ENCODE data around the gene ERBB3. TPM values are rescaled to one million over a fixed set of nuclear protein-coding genes. Genes with fewer than 3 reads are reported as not detected.
"Not testable (repeated sequence)": the region's sequence is repeated elsewhere in the genome, so short reads cannot be mapped to it uniquely, and the experiment has no call there.

Gene ERBB3
- total RNA-seq, 2 experiments from 2014 or later = 0.94 to 1.8 TPM

DNA sequence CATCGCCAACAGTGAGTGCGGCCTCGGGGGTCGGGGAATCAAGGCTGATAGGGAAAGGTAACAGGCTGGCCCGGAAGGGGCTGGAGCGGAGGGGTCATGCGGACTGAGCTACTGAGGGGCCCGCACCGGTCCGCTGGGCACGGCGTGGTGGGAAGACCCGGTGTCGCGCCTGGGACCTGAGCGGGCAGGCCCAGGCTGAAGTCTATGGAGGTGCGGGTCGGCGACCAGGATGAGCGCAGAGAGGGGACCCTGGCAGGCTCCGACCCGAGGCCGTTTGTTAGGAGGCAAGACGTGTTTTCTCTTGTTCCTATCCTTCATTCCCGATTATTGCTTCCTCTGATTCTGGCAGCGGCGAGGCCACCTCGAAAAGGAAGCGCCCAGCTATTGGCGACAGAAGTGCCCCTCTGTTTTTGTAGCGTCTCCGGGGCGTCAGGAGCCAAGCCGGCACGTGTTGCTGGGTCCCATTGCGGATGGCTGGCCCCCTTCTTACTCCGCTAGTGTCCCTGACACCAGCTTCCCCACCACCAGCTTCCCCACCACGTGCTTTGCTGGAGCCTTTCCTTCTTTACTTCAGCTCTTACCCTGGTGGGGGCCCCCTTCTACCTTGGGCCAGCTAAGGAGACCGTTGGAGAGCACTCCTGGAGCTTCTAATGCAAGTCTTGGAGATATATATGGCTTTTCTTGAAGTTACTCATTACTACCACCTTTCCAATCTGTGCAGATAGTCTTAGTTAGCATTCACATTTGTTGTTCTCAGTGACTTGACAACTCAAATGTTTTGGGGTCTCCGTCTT lies 25.0 kb downstream of the ERBB3 start:
- H3K4me1 Mint-ChIP-seq = peaks cover 44% of the 10 kb centered on the region
- CTCF ChIA-PET = interaction anchor here (0.7 to 8.6 kb wide), 21 partner anchors 8 to 375 kb away, joined by 3 to 97 read pairs (median 8); partner anchors contain the start of genes CD63, ERBB3, ESYT1 and IKZF4

DNA sequence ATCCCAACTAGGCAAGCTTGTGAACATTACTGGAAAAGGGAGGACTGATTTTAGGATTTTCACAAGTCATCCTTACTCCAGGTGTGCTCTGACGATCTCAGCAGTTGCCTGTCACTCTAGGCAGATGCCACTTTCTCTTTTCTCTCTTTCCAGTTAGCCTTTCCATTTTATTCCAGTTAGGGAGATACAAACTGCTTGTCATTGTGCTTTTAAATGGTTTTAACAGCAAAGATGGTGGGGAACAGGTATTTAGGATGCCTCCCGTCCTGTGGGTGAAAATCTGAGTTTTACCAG lies 25.6 kb downstream of the ERBB3 start:
- Mint-ChIP-seq H3K36me3 (peaks cover 48% of the 10 kb centered on the region), H3K27me3 (no peaks in the 10 kb centered on the region), H3K9me3 (ENCODE audit: low read depth) (no peaks in the 10 kb centered on the region), H3K27ac (peak overlapping the region; percentile 98), H3K4me3 (peak overlapping the region; percentile 99), H3K4me1 (peaks cover 44% of the 10 kb centered on the region)
- DNase-seq = no peak
- no peak for ATAC-seq
- CTCF ChIA-PET = interaction anchor here (1.0 to 8.6 kb wide), 10 partner anchors 13 to 367 kb away, joined by 3 to 97 read pairs (median 12); partner anchors contain the start of genes ERBB3, RPL41, SMARCC2 and ZC3H10

More for the DNA sequence above, 25.0 kb downstream of the ERBB3 start:
- Mint-ChIP-seq H3K27ac (peak overlapping the region; percentile 98), H3K27me3 (no peaks in the 10 kb centered on the region), H3K9me3 (ENCODE audit: low read depth) (no peaks in the 10 kb centered on the region), H3K4me3 (peak overlapping the region; percentile 99), H3K36me3 (peaks cover 43% of the 10 kb centered on the region)
- ATAC-seq (peak; percentile 8), DNase-seq (peak; percentile 63)

DNA sequence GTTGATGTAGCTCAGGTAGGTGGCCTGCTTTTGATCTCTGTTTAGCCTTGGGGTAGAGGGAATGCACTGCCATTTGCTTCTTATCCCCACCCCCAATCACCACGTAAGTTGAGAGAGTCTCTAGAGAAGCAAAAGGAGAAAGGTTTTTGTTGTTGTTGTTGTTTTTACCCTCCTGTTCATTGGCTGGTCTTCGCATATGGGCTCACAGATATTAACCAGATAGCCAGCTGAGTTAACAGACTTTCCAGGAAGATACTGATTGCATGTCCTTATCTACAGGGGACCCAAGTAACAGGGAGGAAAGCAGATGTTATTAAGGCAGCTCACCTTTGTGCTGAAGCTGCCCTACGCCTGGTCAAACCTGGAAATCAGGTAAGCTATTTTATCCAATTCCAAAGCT lies 27.3 kb downstream of the ERBB3 start:
- peak overlapping the region; percentile 76 for H3K27ac Mint-ChIP-seq
- H3K36me3 Mint-ChIP-seq = peaks cover 60% of the 10 kb centered on the region
- DNase-seq (no peak), ATAC-seq (no peak)
- H3K27me3 Mint-ChIP-seq = no peaks in the 10 kb centered on the region
- no peaks in the 10 kb centered on the region for H3K9me3 Mint-ChIP-seq (ENCODE audit: low read depth)
- peaks cover 34% of the 10 kb centered on the region for H3K4me1 Mint-ChIP-seq
- CTCF ChIA-PET = interaction anchor here (1.1 to 6.4 kb wide), 7 partner anchors 8 to 133 kb away, joined by 3 to 66 read pairs (median 3); partner anchors contain the start of genes RAB5B, RPL41 and ZC3H10
- H3K4me3 Mint-ChIP-seq = peak overlapping the region; percentile 21

DNA sequence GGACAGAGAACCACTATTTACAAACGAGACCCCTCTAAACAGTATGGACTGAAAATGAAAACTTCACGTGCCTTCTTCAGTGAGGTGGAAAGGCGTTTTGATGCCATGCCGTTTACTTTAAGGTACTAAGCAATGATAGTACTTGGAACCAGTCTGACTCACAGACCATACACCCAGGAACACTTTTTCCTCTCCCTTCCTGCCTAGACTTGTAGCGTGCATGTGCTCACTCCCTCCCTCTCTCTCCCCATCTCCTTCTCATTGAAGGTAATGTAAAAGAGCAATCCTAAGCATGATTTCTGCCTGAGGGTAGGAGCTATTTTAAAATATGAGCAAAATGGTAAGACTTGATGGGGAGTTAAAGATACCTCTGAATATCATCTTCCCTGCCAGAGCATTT lies 30.6 kb downstream of the ERBB3 start:
- Mint-ChIP-seq H3K9me3 (ENCODE audit: low read depth) (no peaks in the 10 kb centered on the region), H3K4me3 (no peak overlapping the region), H3K36me3 (peaks cover 68% of the 10 kb centered on the region), H3K27me3 (no peaks in the 10 kb centered on the region), H3K27ac (no peak overlapping the region), H3K4me1 (peaks cover 23% of the 10 kb centered on the region)
- ATAC-seq (no peak), DNase-seq (no peak)
- CTCF ChIA-PET = interaction anchor here (1.5 to 1.6 kb wide), 2 partner anchors 31 to 79 kb away, joined by 4 to 5 read pairs; partner anchors contain the start of gene SMARCC2

DNA sequence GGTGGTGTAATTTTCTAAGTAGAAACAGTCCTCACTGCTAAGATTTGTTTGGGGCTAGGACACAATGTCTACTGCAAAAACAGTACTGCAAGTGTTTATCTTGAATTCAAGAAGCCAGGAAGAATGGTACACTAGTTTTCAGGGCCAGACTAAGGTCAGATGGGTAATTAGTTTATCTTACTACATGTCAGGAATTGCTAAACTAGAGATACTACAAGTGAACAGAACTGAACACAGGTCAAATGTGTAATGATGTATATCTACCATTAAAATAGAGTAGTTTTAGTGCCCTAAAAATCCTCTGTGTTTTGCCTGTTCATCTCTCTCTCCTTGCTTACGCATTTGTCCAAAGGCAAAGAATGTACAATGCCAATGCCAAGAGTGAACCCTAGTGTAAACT lies 34.1 kb downstream of the ERBB3 start:
- no peak for ATAC-seq
- DNase-seq = no peak
- CTCF ChIA-PET = no interaction called here
- H3K4me3 Mint-ChIP-seq = no peak overlapping the region
- no peaks in the 10 kb centered on the region for H3K27me3 Mint-ChIP-seq
- peak overlapping the region; percentile 48 for H3K27ac Mint-ChIP-seq
- H3K9me3 Mint-ChIP-seq (ENCODE audit: low read depth) = no peaks in the 10 kb centered on the region
- peaks cover 22% of the 10 kb centered on the region for H3K4me1 Mint-ChIP-seq
- peaks cover 58% of the 10 kb centered on the region for H3K36me3 Mint-ChIP-seq

DNA sequence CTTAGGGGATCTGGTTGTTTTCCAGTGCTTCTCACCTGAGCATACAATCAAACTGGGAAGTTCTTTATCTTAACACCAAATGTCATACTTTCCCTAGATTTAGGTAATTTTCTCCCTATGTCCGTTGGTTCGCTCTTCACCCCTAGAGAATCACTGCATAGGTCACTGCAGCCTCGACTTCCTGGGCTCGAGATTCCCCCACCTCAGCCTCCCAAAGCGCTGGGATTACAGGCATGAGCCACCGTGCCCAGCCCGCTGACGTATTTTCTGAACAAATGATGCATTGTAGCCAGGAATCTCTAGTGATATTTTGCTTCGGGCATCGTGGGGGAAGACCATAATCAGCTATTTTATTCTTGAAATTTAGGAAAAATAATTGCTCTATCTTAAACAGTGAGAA lies 35.4 kb downstream of the ERBB3 start:
- DNase-seq = no peak
- CTCF ChIA-PET = interaction anchor here (0.8 to 1.8 kb wide), 7 partner anchors 8 to 75 kb away, joined by 3 to 9 read pairs (median 4); partner anchors contain the start of gene PA2G4
- peaks cover 51% of the 10 kb centered on the region for H3K36me3 Mint-ChIP-seq
- ATAC-seq = no peak
- peaks cover 33% of the 10 kb centered on the region for H3K4me1 Mint-ChIP-seq
- H3K9me3 Mint-ChIP-seq (ENCODE audit: low read depth) = no peaks in the 10 kb centered on the region
- H3K27ac Mint-ChIP-seq = peak overlapping the region; percentile 98
- H3K4me3 Mint-ChIP-seq = peak overlapping the region; percentile 98
- H3K27me3 Mint-ChIP-seq = no peaks in the 10 kb centered on the region

DNA sequence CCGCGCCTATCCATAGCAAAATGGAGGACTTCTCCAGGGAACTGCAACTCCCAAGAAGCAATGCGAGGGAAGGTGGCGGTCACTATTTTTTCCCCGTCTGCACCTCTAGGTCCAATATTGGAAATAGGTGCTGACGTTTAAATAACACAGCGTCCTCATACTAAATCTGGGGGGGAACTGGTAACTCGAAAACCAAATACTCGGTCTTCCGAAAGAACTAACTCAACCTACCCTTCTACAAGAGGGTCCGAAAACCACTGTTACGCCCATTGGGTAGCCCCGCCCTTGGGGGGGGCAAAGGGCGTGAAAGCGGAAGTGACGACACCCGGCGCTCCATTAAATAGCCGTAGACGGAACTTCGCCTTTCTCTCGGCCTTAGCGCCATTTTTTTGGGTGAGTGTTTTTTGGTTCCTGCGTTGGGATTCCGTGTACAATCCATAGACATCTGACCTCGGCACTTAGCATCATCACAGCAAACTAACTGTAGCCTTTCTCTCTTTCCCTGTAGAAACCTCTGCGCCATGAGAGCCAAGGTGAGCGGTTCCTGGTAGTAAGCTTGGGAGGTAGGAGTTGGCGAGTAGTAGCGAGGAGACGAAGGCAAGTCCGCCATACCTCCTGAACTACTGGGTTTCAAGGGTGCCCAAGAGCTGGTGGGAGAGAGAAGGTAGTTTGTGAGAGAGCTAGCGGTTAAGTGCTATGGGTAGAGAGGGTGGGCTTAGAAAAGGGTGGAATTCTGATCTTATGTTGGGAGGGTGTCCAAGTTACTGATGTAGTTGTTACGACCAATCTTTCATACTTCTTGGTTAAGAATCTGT lies 36.5 kb downstream of the ERBB3 start, which contains the start of gene RPL41:
Gene RPL41 (plus strand): TSS at position 367 of the 815 bp plus-strand sequence.
- ATAC-seq = peak; percentile 41
- Mint-ChIP-seq H3K9me3 (ENCODE audit: low read depth) (no peaks in the 10 kb centered on the region), H3K4me3 (peak within 1 kb of the TSS; percentile 98), H3K4me1 (peaks cover 33% of the 10 kb centered on the region), H3K27ac (peak within 1 kb of the TSS; percentile 98), H3K36me3 (peaks cover 39% of the 10 kb centered on the region), H3K27me3 (no peaks in the 10 kb centered on the region)
- DNase-seq = peak; percentile 96
- CTCF ChIA-PET = interaction anchor here (0.6 to 5.5 kb wide), 14 partner anchors 8 to 217 kb away, joined by 3 to 154 read pairs (median 12); partner anchors contain the start of genes ERBB3, ESYT1, MYL6 and MYL6B

DNA sequence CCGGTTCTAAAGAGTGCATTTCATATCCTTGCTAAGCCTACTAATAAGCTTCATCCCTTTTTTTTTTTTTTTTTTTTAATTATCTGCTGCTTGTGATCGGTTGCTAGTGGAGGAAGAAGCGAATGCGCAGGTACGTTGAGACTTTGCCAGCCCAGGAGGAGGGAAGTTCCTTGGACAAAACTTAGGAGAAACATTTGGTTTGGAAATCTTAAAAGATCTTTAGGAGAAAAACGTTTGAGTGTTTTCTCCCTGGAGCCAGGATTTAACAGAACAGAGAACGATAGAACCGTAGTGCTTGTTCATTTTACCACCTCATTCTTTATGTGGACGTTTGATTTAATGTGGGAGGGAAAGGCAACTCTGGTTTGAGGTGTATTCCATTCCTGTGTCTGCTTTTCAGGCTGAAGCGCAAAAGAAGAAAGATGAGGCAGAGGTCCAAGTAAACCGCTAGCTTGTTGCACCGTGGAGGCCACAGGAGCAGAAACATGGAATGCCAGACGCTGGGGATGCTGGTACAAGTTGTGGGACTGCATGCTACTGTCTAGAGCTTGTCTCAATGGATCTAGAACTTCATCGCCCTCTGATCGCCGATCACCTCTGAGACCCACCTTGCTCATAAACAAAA lies 37.2 kb downstream of the ERBB3 start:
- Mint-ChIP-seq H3K4me3 (peak overlapping the region; percentile 98), H3K36me3 (peaks cover 34% of the 10 kb centered on the region), H3K27ac (peak overlapping the region; percentile 98), H3K4me1 (peaks cover 33% of the 10 kb centered on the region)
- not testable (repeated sequence) for H3K9me3 Mint-ChIP-seq (ENCODE audit: low read depth); ATAC-seq; DNase-seq; H3K27me3 Mint-ChIP-seq
- CTCF ChIA-PET = interaction anchor here (0.6 to 5.5 kb wide), 14 partner anchors 10 to 347 kb away, joined by 3 to 154 read pairs (median 14); partner anchors contain the start of genes ERBB3, ESYT1, MYL6 and MYL6B

DNA sequence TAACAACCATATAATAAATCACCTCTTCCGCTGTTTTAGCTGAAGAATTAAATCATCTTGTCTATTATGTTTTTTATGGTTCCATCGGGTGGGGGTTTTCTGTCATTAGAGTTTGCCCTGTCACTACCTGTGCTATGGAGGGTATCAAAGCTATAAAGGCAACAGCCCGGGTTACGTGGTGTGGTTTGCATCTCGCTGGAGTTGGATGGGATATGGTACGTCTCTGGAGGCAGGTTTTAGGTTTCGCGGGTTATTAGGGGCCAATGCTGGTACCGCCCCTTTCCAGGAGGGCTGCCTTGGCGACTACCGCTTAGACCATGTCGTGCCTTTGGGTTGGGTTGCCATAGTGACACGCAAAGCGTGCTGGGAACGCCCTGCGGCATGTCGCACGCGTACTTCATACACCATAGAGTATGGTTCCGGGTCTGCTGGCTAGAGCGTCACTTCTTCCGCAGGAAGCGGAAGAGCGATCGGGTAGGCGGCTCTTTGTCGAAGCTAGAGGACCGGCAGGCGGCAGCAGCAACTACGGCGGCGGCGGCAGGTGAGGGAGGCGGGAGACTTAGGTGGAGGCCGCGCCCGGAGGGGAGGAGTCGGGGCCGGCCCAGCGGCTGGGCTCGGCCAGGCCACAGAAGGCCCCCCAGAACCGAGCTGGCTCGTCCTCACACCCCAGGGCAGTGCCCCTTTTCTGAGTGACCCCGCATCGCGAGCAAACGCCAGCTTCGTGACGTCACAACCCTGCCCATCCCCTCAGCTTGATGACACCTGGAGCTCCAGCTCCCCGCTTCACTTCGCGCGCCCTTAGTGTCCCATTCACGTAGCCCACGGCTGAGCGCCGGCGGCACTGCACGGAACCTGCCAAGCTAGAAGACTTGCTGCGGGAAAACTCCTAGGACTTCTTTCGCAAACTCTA lies 38.1 kb downstream of the ERBB3 start, which contains the start of gene ZC3H10:
Gene ZC3H10 (plus strand): TSS at position 489 of the 910 bp plus-strand sequence. CDS start 2,297 bp downstream, outside the sequence.
- H3K9me3 Mint-ChIP-seq (ENCODE audit: low read depth) = no peaks in the 10 kb centered on the region
- peak within 1 kb of the TSS; percentile 98 for H3K27ac Mint-ChIP-seq
- peak within 1 kb of the TSS; percentile 98 for H3K4me3 Mint-ChIP-seq
- ATAC-seq = peak; percentile 79
- H3K4me1 Mint-ChIP-seq = peaks cover 33% of the 10 kb centered on the region
- H3K27me3 Mint-ChIP-seq = no peaks in the 10 kb centered on the region
- CTCF ChIA-PET = interaction anchor here (0.6 to 5.5 kb wide), 40 partner anchors 10 to 519 kb away, joined by 3 to 154 read pairs (median 4); partner anchors contain the start of genes ANKRD52, DNAJC14, ERBB3 and ESYT1
- DNase-seq = peak; percentile 100
- H3K36me3 Mint-ChIP-seq = peaks cover 26% of the 10 kb centered on the region

DNA sequence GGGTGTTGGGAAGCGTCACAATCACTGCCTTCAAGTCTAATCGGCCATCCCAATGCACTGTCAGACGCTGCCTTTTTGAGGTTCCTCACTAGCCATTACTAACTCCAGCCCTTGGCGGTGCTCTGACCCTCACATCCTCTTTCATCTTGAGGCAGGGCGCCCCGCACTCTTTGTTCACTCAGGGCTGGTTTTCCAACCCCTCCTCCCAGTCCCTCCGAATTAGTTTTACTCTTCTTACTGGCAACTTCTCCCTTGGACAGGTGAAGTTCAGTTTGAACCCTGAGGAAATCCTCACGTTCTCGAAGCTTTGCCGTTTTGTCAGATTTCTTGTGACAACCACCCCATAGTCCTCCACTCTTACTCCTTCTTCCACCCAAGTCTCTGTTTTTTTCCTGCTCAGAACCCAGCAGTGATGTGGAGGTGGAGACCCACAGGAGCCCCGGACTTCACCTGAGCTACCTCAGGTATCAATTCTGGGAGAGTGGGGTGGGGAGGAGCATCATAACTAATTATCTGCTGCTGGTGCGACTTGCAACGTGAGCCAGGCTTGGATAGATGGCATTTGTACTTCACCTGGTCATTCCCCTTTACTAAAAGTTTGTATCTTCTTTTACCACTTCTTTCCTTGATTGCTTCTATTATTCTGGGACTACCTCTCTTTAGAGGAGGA lies 38.9 kb downstream of the ERBB3 start:
- no peak for ATAC-seq
- Mint-ChIP-seq H3K36me3 (peaks cover 18% of the 10 kb centered on the region), H3K27me3 (no peaks in the 10 kb centered on the region), H3K9me3 (ENCODE audit: low read depth) (no peaks in the 10 kb centered on the region), H3K4me3 (peak overlapping the region; percentile 98), H3K27ac (peak overlapping the region; percentile 98), H3K4me1 (peaks cover 35% of the 10 kb centered on the region)
- CTCF ChIA-PET = interaction anchor here (0.7 to 5.5 kb wide), 40 partner anchors 9 to 518 kb away, joined by 3 to 154 read pairs (median 4); partner anchors contain the start of genes ANKRD52, DNAJC14, ERBB3 and ESYT1
- no peak for DNase-seq

DNA sequence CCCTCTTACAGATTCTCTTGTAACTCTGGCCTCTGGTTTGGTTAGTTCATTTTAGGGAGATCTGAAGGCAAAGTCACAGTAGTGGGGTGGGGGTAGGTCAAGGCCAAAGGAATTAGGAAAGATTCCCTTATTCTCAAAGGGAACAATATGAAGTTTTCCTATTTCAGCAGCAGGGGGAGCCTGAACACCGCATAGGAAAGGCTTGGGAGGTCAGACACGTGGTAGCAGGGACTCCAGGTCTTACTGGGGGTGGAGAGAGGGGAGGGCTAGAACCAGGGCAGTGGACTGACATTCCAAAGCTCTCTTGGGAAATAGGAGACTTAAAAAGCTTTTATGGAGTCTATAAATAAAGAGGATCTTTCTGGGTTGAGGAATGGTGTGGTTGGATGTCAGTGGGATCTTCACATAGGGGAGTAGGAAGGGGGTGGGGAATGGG lies 39.4 kb downstream of the ERBB3 start:
- H3K9me3 Mint-ChIP-seq (ENCODE audit: low read depth) = no peaks in the 10 kb centered on the region
- ATAC-seq = no peak
- H3K27ac Mint-ChIP-seq = peak overlapping the region; percentile 98
- H3K36me3 Mint-ChIP-seq = peaks cover 15% of the 10 kb centered on the region
- peak overlapping the region; percentile 98 for H3K4me3 Mint-ChIP-seq
- peak; percentile 76 for DNase-seq
- CTCF ChIA-PET = interaction anchor here (0.7 to 5.5 kb wide), 27 partner anchors 8 to 383 kb away, joined by 3 to 154 read pairs (median 6); partner anchors contain the start of genes ANKRD52, COQ10A, ESYT1 and MYL6
- H3K4me1 Mint-ChIP-seq = peaks cover 41% of the 10 kb centered on the region
- H3K27me3 Mint-ChIP-seq = no peaks in the 10 kb centered on the region
